Esophagus muscularis mucosa (tissue), 4 donors: Measurements from ENCODE around the gene POLDIP3. TPM values are rescaled to one million over a fixed set of nuclear protein-coding genes. Genes with fewer than 3 reads are reported as not detected.

ENCODE experiments used
- DNase-seq: peaks from one replicate; pipeline ENCODE4 v3.0.0-alpha.2; 2017; ENCODE audit errors: extremely low spot score
- H3K27ac ChIP-seq, 4 donors: fragments of 200-600 bp; sonication (generic); replicated peaks in 1 of 4; 1 replicate in 3 of 4; 2 replicates in 1 of 4; pipeline ENCODE4 v1.5.1; 2016 to 2019; ENCODE audit warnings: mild to moderate bottlenecking in 1 of 4
- H3K27me3 ChIP-seq, 4 donors: fragments of 200-600 bp; sonication (generic); one replicate each; pipeline versions ENCODE4 v1.5.1 to v1.6.0; 2016 to 2019
- H3K36me3 ChIP-seq, 4 donors: fragments of 200-600 bp; sonication (generic); one replicate each; pipeline ENCODE4 v1.5.1; 2016 to 2019
- H3K4me1 ChIP-seq, 4 donors: fragments of 200-600 bp; sonication (generic); one replicate each; pipeline ENCODE4 v1.5.1; 2016 to 2019
- H3K4me3 ChIP-seq, 4 donors: fragments of 200-600 bp; sonication (generic); 1 replicate in 2 of 4; 2 replicates in 2 of 4; pipeline ENCODE4 v1.5.1; 2016 to 2019; ENCODE audit warnings: mild to moderate bottlenecking in 4 of 4, moderate library complexity in 1 of 4
- H3K9me3 ChIP-seq, 4 donors: fragments of 200-600 bp; sonication (generic); 1 replicate in 3 of 4; 2 replicates in 1 of 4; pipeline ENCODE4 v1.5.1; 2016 to 2019
- EP300 ChIP-seq: sonication (generic); formaldehyde crosslinking; IDR thresholded peaks from one replicate; pipeline ENCODE4 v1.6.1; 2017; ENCODE audit warnings: antibody characterized with exemption
- POLR2A ChIP-seq: fragments of 450-650 bp; IDR thresholded peaks from one replicate; pipeline ENCODE4 v1.6.1; 2017; ENCODE audit warnings: antibody characterized with exemption, moderate library complexity, mild to moderate bottlenecking, low read depth
- POLR2AphosphoS5 ChIP-seq, 2 donors: sonication (generic); formaldehyde crosslinking; IDR thresholded peaks; one replicate each; pipeline ENCODE4 v1.6.1; 2017; ENCODE audit warnings: antibody characterized with exemption in 2 of 2
- WGBS: methylation state at CpG from one replicate; pipeline ENCODE4 v1.1.5; 2018; 5-methylcytosine and 5-hydroxymethylcytosine counted together
- intact Hi-C: fragments of 100-400 bp; cut with DNase I; formaldehyde crosslinking; loops from one replicate; pipeline ENCODE4 v1.15.1; 2023
- total RNA-seq, 4 donors: library from RNA; depleted of rRNA; stranded (reverse); fragments of >200 nt; gene quantifications; one replicate each; pipeline versions ENCODE4 v1.1.0 to v1.2.1, GENCODE V29; 2016
- TF ChIP-seq, protein P1 (sequence below), 3 experiments: fragments of 200-600 bp in 2 of 3; fragments of 450-650 bp in 1 of 3; sonication (generic) in 2 of 3; IDR thresholded peaks; one replicate each; pipeline ENCODE4 v1.5.1; 2017 to 2019; ENCODE audit warnings: antibody characterized with exemption in 3 of 3, mild to moderate bottlenecking in 2 of 3, moderate library complexity in 1 of 3

The POLDIP3 gene
- total RNA-seq, 4 donors from 2014 or later: 30.6 to 47.6 (median 39.6) TPM

DNA sequence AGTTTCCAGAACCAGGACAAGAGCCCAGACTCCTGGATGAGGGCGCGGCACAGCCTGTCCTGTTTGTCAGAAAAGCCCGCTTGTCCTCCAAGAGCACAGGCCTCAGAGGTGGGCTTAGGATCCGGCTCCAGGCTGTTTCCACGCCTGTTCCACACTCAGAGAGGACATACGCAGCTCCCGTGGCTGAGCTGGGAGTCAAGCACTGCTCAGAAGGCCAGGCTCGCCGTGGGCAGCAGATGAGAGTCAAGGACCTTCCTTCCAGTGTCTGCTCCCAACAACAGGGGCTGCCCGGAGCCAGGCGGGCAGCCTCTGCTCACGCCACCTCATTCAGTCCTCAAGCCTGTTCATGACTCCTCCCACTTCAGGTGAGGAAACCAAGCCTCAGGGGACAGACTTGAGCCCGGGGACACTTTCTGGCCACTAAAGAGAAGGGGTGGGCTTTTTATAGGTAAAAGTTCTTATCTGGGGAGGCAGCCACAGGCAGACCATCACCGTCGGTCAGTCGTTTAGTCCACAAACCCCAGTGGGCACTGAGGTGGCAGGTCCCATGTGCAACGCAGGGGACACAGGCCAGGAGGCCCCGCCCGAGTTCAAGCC is 30.8 kb upstream of the POLDIP3 start:
- Histone ChIP-seq H3K36me3 (no peaks in the 10 kb centered on the region), H3K27me3 (no peaks in the 10 kb centered on the region), H3K4me3 (peak overlapping the region; percentile 37 to 50 (median 40)), H3K4me1 (peaks cover 78 to 82% (median 82%) of the 10 kb centered on the region in 4 donors), H3K27ac (peak overlapping the region; percentile 93 to 98 (median 96)), H3K9me3 (no peaks in the 10 kb centered on the region)
- no peak for DNase-seq
- intact Hi-C loops: no loop called here
- 49% methylated on average over 10 of the region's 19 CpGs for WGBS
- TF ChIP-seq POLR2AphosphoS5 (IDR thresholded peaks at IDR 0.05) (peak; percentile 47 to 56), EP300 (no peak)

DNA sequence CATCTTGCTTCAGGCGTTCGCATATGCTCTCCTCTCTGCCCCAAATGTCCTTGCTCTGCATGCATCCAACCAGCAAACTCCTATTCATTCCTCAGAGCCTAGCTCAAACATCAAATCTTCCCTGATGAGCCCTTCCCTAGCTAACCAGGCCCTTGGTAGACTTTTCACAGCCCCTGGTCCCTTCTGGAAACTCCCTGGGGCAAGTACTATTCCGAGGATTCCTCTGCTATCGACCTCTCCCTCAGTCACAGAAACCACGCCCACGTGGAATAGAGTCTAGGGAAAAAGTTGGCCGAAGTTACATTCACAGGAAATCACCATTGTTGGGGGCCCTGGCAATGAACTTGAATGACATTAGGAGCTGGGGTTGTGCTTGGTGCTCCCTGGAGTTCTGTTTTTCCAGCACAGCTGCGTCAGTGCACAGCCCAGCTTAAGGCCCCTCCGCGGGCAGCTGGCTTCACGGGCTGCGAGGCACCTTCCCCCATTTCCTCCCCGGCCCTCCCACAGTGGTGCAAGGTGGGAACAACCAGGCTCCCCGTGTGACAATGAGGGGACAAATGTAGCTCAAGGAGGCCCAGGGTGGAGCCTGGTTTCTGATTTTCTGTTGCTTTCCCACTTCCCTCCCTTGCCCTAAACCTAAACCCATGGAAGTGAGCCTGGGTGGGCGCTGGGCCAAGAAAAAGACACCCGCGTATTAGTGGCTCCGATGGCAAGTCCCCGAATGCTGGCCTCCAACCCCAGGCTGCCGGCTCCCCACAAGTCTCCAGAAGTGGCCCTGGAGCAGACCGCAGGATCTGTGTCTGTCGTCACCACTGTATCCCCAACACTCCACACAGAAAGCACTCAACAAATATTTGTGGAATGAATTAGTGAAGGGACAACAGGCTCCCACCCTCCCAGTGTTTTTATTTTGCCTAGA is 30.0 kb upstream of the POLDIP3 start:
- Histone ChIP-seq H3K9me3 (no peaks in the 10 kb centered on the region), H3K36me3 (no peaks in the 10 kb centered on the region), H3K4me3 (peak overlapping the region; percentile 37 to 50 (median 40)), H3K4me1 (peaks cover 77 to 85% (median 84%) of the 10 kb centered on the region in 4 donors), H3K27me3 (no peaks in the 10 kb centered on the region), H3K27ac (peak overlapping the region; percentile 93 to 98 (median 96))
- no peak for DNase-seq
- no peak for TF ChIP-seq POLR2A
- no peak for TF ChIP-seq EP300
- TF ChIP-seq, protein P1, sequence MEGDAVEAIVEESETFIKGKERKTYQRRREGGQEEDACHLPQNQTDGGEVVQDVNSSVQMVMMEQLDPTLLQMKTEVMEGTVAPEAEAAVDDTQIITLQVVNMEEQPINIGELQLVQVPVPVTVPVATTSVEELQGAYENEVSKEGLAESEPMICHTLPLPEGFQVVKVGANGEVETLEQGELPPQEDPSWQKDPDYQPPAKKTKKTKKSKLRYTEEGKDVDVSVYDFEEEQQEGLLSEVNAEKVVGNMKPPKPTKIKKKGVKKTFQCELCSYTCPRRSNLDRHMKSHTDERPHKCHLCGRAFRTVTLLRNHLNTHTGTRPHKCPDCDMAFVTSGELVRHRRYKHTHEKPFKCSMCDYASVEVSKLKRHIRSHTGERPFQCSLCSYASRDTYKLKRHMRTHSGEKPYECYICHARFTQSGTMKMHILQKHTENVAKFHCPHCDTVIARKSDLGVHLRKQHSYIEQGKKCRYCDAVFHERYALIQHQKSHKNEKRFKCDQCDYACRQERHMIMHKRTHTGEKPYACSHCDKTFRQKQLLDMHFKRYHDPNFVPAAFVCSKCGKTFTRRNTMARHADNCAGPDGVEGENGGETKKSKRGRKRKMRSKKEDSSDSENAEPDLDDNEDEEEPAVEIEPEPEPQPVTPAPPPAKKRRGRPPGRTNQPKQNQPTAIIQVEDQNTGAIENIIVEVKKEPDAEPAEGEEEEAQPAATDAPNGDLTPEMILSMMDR (IDR thresholded peaks at IDR 0.05): no peak
- peak; percentile 8 to 29 for TF ChIP-seq POLR2AphosphoS5 (IDR thresholded peaks at IDR 0.05)
- intact Hi-C loops: no loop called here
- WGBS: 17% methylated on average over 12 of the region's 22 CpGs

DNA sequence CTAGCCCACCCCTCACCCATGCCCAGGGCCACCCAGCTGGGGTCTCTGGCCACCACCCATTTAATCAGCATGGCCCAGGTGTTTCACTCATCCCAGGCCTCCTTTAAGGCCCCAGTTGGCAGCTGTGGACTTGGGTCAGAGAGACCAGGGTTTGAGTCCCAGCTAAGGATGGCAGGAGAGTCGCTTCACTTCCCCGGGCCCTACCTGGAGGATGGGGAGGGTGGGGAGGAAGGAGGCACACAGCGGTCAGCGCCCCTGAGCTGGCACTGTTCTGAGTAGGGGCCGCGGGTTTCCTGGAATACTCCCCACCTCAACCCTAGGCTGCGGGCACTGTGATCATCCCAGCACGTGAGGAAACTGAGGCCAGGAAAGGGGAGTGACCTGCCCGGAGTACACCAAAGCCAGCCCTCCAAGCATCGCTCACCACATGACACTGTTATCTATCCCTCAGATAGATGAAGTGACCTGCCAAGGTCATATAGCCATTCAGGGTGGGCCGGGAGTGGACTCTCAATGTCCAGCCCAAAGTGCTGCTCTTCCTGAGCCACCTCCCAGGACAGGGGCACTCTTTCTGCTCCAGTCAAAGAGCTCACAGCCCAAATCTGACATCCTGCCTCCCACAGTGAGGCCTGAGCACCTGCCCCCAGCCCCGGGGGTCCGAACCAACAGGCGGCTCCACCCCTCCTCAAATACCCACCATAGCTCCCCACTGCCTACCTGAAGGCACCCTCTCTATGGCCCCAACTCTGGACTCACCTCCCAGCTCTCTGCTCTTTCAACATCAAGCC is 29.1 kb upstream of the POLDIP3 start:
- TF ChIP-seq, protein P1 (IDR thresholded peaks at IDR 0.05): no peak
- TF ChIP-seq POLR2A (no peak), POLR2AphosphoS5 (IDR thresholded peaks at IDR 0.05) (no peak), EP300 (no peak)
- Histone ChIP-seq H3K4me3 (peak overlapping the region in 2 of 4 donors; percentile 39 to 40), H3K36me3 (no peaks in the 10 kb centered on the region), H3K27ac (peak overlapping the region; percentile 93 to 98 (median 96)), H3K9me3 (no peaks in the 10 kb centered on the region), H3K4me1 (peaks cover 82 to 89% (median 87%) of the 10 kb centered on the region in 4 donors), H3K27me3 (no peaks in the 10 kb centered on the region)
- intact Hi-C loops: no loop called here
- no peak for DNase-seq
- WGBS: 93% methylated on average over 11 of the region's 14 CpGs

DNA sequence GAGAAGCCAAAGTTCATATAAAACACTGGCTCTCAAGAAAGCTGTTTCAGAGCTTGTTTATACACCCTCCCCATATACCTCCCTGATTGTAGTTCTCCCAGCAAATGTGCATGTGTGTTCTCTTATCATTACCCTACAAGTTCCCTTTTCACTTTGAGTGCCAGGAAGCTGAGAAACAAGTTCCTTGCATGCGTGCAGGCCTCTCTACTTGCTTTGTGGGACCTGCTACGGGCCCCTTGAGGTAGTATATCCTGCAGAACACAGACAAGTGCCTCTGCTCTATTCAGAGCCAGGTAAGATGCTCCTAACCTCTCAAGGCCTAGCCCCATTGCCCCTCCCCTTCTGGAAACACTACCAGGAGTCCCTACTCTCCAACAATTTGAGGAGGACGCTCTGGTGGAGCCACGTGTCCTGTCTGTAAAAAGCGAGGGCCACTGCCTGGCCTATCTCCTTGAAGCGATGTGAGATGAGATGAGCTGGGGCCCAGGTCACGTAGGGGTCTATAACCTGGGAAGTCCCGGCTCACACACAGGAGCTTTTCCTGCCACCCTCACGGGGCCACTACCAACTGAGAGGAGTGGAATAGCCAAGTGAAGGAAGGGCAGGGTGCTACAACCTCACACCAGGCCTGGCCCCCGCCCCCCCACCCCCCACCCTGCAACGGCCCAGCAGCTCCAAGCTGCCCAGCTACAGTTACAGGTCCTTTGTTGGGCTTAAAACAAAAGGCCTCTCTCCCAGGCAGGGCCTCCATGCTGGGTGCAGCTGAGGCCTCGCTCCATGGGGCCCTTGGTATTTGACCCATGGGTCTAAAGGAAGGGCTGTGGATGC is 28.3 kb upstream of the POLDIP3 start:
- Histone ChIP-seq H3K9me3 (no peaks in the 10 kb centered on the region), H3K36me3 (peaks cover 0 to under 1% (median 0%) of the 10 kb centered on the region in 4 donors), H3K4me3 (no peak overlapping the region), H3K27ac (peak overlapping the region; percentile 93 to 98 (median 96)), H3K27me3 (no peaks in the 10 kb centered on the region), H3K4me1 (peaks cover 79 to 84% (median 81%) of the 10 kb centered on the region in 4 donors)
- TF ChIP-seq EP300: no peak
- TF ChIP-seq POLR2A: no peak
- no peak for TF ChIP-seq POLR2AphosphoS5 (IDR thresholded peaks at IDR 0.05)
- TF ChIP-seq, protein P1 (IDR thresholded peaks at IDR 0.05): no peak
- WGBS: 75% methylated on average over 7 of the region's 12 CpGs
- intact Hi-C loops: no loop called here
- no peak for DNase-seq
